ENCODE results near the gene LILRB4. TPM values are rescaled to one million over a fixed set of nuclear protein-coding genes. Genes with fewer than 3 reads are reported as not detected.
"Not testable (repeated sequence)": the region's sequence is repeated elsewhere in the genome, so short reads cannot be mapped to it uniquely, and the experiment has no call there.

LILRB4 gene
- total and polyA plus RNA-seq, 9 of the 15 experiments (the other 6 are each of a cell fraction or from before 2014, with no cell fraction given): not detected

GRCh38 chr19:54630262-54630661 is 32.5 kb upstream of the LILRB4 start, which contains the start of gene LILRB1:
Gene LILRB1 (plus strand): TSS chr19:54630484. CDS start chr19:54631074, 590 bp downstream.
- H4K20me1 ChIP-seq (replicated peaks; ENCODE audit: control insufficient read depth, insufficient read depth, low read length); ATAC-seq; FAIRE-seq; H3K4me3 ChIP-seq; DNase-seq (ENCODE audit: extremely low read depth in 1 of 4, low spot score in 3 of 4); H3K4me2 ChIP-seq (ENCODE audit: insufficient read depth, low read length); CTCF ChIA-PET (ENCODE audit: low intra/inter-chr PET ratio); POLR2A ChIA-PET; H3K27ac ChIP-seq (ENCODE audit: extremely low read depth, low read depth, low read length); H3K79me2 ChIP-seq (ENCODE audit: control insufficient read depth, insufficient read depth, low read length); H3K4me1 ChIP-seq (replicated peaks in 1 of 2; ENCODE audit: control insufficient read depth in 2 of 2, insufficient read depth in 2 of 2, low read length in 2 of 2); H3K36me3 ChIP-seq (ENCODE audit: control insufficient read depth, insufficient read depth, low read length); BruUV-seq (replicated peaks); H3K9me1 ChIP-seq (ENCODE audit: control insufficient read depth, insufficient read depth, low read length); H2AFZ ChIP-seq (ENCODE audit: low read depth, low read length); H3K9me3 ChIP-seq (replicated peaks; ENCODE audit: control insufficient read depth, insufficient read depth, low read depth, low read length); intact Hi-C loops (cut with micrococcal nuclease); H3K9ac ChIP-seq (ENCODE audit: insufficient read depth in 1 of 2, low read depth in 2 of 2, low read length in 2 of 2): not testable (repeated sequence)
- under 1% methylated on average over 8 of the region's 9 CpGs for WGBS (ENCODE audit: insufficient coverage, low coverage, missing lambda C conversion rate)
- in situ Hi-C loops (cut with MboI): loop anchor here (5.0 kb wide), 1 partner anchor 348 kb away; the partner anchor contains the start of gene LILRB2
- H3K27me3 ChIP-seq (ENCODE audit: control insufficient read depth in 2 of 2, insufficient read depth in 2 of 2, low read length in 2 of 2): peaks cover 3 to 36% of the 10 kb centered on the region in 2 experiments; a peak in 3 of 5 replicates

GRCh38 chr19:54630782-54631181 is 32.0 kb upstream of the LILRB4 start:
- in situ Hi-C loops (cut with MboI) (loop anchor here (5.0 kb wide), 1 partner anchor 348 kb away; the partner anchor contains the start of gene LILRB2), intact Hi-C loops (cut with micrococcal nuclease) (no loop called here)
- no peaks in the 10 kb centered on the region for H4K20me1 ChIP-seq (replicated peaks; ENCODE audit: control insufficient read depth, insufficient read depth, low read length)
- ATAC-seq (no peak), DNase-seq (ENCODE audit: extremely low read depth in 1 of 4, low spot score in 3 of 4) (no peak), FAIRE-seq (no peak)
- H3K4me2 ChIP-seq (ENCODE audit: insufficient read depth, low read length): no peak overlapping the region
- no peaks in the 10 kb centered on the region for H3K79me2 ChIP-seq (ENCODE audit: control insufficient read depth, insufficient read depth, low read length)
- H3K9me3 ChIP-seq (replicated peaks; ENCODE audit: control insufficient read depth, insufficient read depth, low read depth, low read length): no peaks in the 10 kb centered on the region
- POLR2A ChIA-PET: no interaction called here
- peaks cover 3 to 36% of the 10 kb centered on the region in 2 experiments; a peak in 3 of 5 replicates for H3K27me3 ChIP-seq (ENCODE audit: control insufficient read depth in 2 of 2, insufficient read depth in 2 of 2, low read length in 2 of 2)
- H3K27ac ChIP-seq (ENCODE audit: extremely low read depth, low read depth, low read length): no peak overlapping the region
- H3K36me3 ChIP-seq (ENCODE audit: control insufficient read depth, insufficient read depth, low read length): no peaks in the 10 kb centered on the region
- H3K9me1 ChIP-seq (ENCODE audit: control insufficient read depth, insufficient read depth, low read length): no peaks in the 10 kb centered on the region
- H3K4me3 ChIP-seq: no peak overlapping the region
- CTCF ChIA-PET (ENCODE audit: low intra/inter-chr PET ratio): no interaction called here
- no peak overlapping the region for H2AFZ ChIP-seq (ENCODE audit: low read depth, low read length)
- WGBS (ENCODE audit: insufficient coverage, low coverage, missing lambda C conversion rate): 0% methylated on average over 5 of the region's 6 CpGs
- no peak overlapping the region for H3K9ac ChIP-seq (ENCODE audit: insufficient read depth in 1 of 2, low read depth in 2 of 2, low read length in 2 of 2)
- no TSS peak for BruUV-seq (replicated peaks)
- no peak for TF ChIP-seq DDX20 (tag; IDR thresholded peaks at IDR 0.05; ENCODE audit: low read depth)
- no peak for TF ChIP-seq ZNF75A (CRISPR knock-in tag; IDR thresholded peaks at IDR 0.05)
- no peak for TF ChIP-seq ZNF384 (IDR thresholded peaks at IDR 0.05; ENCODE audit: low read depth, low read length)
- TF ChIP-seq PML (IDR thresholded peaks at IDR 0.05; ENCODE audit: low read length): no peak
- TF ChIP-seq ZNF830 (CRISPR knock-in tag; IDR thresholded peaks at IDR 0.05): no peak
- no peak for TF ChIP-seq TSC22D4 (tag; IDR thresholded peaks at IDR 0.05)
- TF ChIP-seq KAT2B (IDR thresholded peaks at IDR 0.05; ENCODE audit: low read depth, low read length): no peak
- TF ChIP-seq ATF6 (CRISPR knock-in tag; IDR thresholded peaks at IDR 0.05): no peak
- no peak for TF ChIP-seq ZBTB33 (CRISPR knock-in tag; IDR thresholded peaks at IDR 0.05)
- TF ChIP-seq TEAD1 (CRISPR knock-in tag; IDR thresholded peaks at IDR 0.05): no peak
- TF ChIP-seq ZNF644 (tag; IDR thresholded peaks at IDR 0.05; ENCODE audit: low read depth): no peak
- no peak for TF ChIP-seq SAP30 (IDR thresholded peaks at IDR 0.05; ENCODE audit: borderline replicate concordance, insufficient read depth, low read depth, low read length, poor library complexity, severe bottlenecking)
- H3K4me1 ChIP-seq (replicated peaks in 1 of 2; ENCODE audit: control insufficient read depth in 2 of 2, insufficient read depth in 2 of 2, low read length in 2 of 2): no peaks in the 10 kb centered on the region

Data from K562 (cell line).